CD4-positive, alpha-beta T cell (primary cell): ENCODE data around the gene LRRK1. TPM values are rescaled to one million over a fixed set of nuclear protein-coding genes. Genes with fewer than 3 reads are reported as not detected.

Experiments
- ATAC-seq: fragments of 200-7000 bp; cut with Tn5 transposase; one replicate; pipeline ENCODE4 v1.10.0; 2022; ENCODE audit warnings: mild to moderate bottlenecking; ENCODE audit not compliant: poor library complexity
- CTCF ChIA-PET: fragments of 350-600 bp; sonication (Branson Sonifier 250); formaldehyde crosslinking; loops from one replicate; lab custom pipeline; 2021; ENCODE audit warnings: antibody characterized with exemption, inconsistent platforms; lab: Charles Lee
- POLR2A ChIA-PET: fragments of 350-600 bp; sonication (Branson Sonifier 250); formaldehyde crosslinking; loops from one replicate; lab custom pipeline; 2021; ENCODE audit warnings: antibody characterized with exemption, inconsistent platforms; lab: Charles Lee
- DNase-seq, 14 experiments: peaks; one replicate each; pipeline ENCODE4 v3.0.0-alpha.2; 2013 to 2020; ENCODE audit warnings: mixed read lengths in 2 of 14
- H3K27ac ChIP-seq, 2 donors: one replicate each; pipeline versions ENCODE4 v1.5.1 to v1.7.0; 2013; ENCODE audit warnings: low read length in 2 of 2, low read depth in 1 of 2, mild to moderate bottlenecking in 1 of 2
- H3K27me3 ChIP-seq, 2 experiments: 1 replicate in 1 of 2; 2 replicates in 1 of 2; pipeline versions ENCODE4 v1.6.1 to v1.7.0; 2013; ENCODE audit warnings: low read length in 2 of 2, control low read depth in 1 of 2, mild to moderate bottlenecking in 1 of 2, moderate library complexity in 1 of 2; ENCODE audit not compliant: insufficient read depth in 2 of 2, control insufficient read depth in 1 of 2
- H3K36me3 ChIP-seq: one replicate; pipeline ENCODE4 v1.6.1; 2013; ENCODE audit warnings: low read length, control low read depth; ENCODE audit not compliant: insufficient read depth
- H3K4me1 ChIP-seq: one replicate; pipeline ENCODE4 v1.6.1; 2013; ENCODE audit warnings: low read length, control low read depth; ENCODE audit not compliant: insufficient read depth
- H3K4me3 ChIP-seq: one replicate; pipeline ENCODE4 v1.5.1; 2013; ENCODE audit warnings: mild to moderate bottlenecking, low read length, moderate library complexity
- H3K9me3 ChIP-seq, 2 experiments: 1 replicate in 1 of 2; 2 replicates in 1 of 2; pipeline versions ENCODE4 v1.6.1 to v1.7.0; 2013; ENCODE audit warnings: low read length in 2 of 2, mild to moderate bottlenecking in 2 of 2, control low read depth in 1 of 2, moderate library complexity in 1 of 2; ENCODE audit not compliant: control insufficient read depth in 1 of 2, insufficient read depth in 1 of 2
- H3K27ac Mint-ChIP-seq: one replicate; pipeline ENCODE4 v1.8.0; 2020; ENCODE audit warnings: mixed read lengths
- H3K27me3 Mint-ChIP-seq: one replicate; pipeline ENCODE4 v1.8.0; 2021; ENCODE audit warnings: mixed read lengths
- H3K36me3 Mint-ChIP-seq: one replicate; pipeline ENCODE4 v1.8.0; 2021; ENCODE audit warnings: low read depth, mixed read lengths
- H3K4me1 Mint-ChIP-seq: one replicate; pipeline ENCODE4 v1.8.0; 2021; ENCODE audit warnings: low read depth, mixed read lengths
- H3K4me3 Mint-ChIP-seq: one replicate; pipeline ENCODE4 v1.8.0; 2020; ENCODE audit warnings: mild to moderate bottlenecking, mixed read lengths
- H3K9me3 Mint-ChIP-seq: one replicate; pipeline ENCODE4 v1.8.0; 2020; ENCODE audit warnings: mixed read lengths
- CTCF ChIP-seq: fragments of 200-600 bp; IDR thresholded peaks from one replicate; pipeline ENCODE4 v1.8.0; 2022; ENCODE audit warnings: antibody characterized with exemption, mild to moderate bottlenecking
- intact Hi-C, 2 experiments: fragments of 100-400 bp; cut with DNase I in 1 of 2; cut with micrococcal nuclease in 1 of 2; formaldehyde crosslinking; loops; one replicate each; pipeline versions ENCODE4 v1.15.1 to v1.9.0; 2023 to 2025; cut with DNase I, micrococcal nuclease
- total RNA-seq, 174 experiments: library from RNA in 2 of 174; stranded (reverse) in 2 of 174; gene quantifications; one replicate each; pipeline ENCODE4 v1.2.3 and lab custom pipeline; 2021 to 2026

LRRK1 gene
- total RNA-seq, 2 experiments from 2014 or later: 0.60 to 0.73 TPM

- ATAC-seq (no peak), DNase-seq (no peak)
- Histone ChIP-seq H3K4me1 (no peaks in the 10 kb centered on the region), H3K27ac (no peak overlapping the region), H3K9me3 (no peaks in the 10 kb centered on the region), H3K4me3 (no peak overlapping the region), H3K36me3 (no peaks in the 10 kb centered on the region), H3K27me3 (no peaks in the 10 kb centered on the region)
- Mint-ChIP-seq H3K36me3 (no peaks in the 10 kb centered on the region), H3K27ac (no peak overlapping the region), H3K4me3 (no peak overlapping the region), H3K9me3 (no peaks in the 10 kb centered on the region), H3K4me1 (no peaks in the 10 kb centered on the region), H3K27me3 (peaks cover 13% of the 10 kb centered on the region)
- intact Hi-C loops: no loop called here
- POLR2A ChIA-PET: no interaction called here
- CTCF ChIA-PET: no interaction called here
- TF ChIP-seq CTCF: no peak
These were observed 107.6 kb downstream of the LRRK1 start for GRCh38 chr15:101026656-101027272.

- Mint-ChIP-seq H3K27ac (no peak overlapping the region), H3K9me3 (no peaks in the 10 kb centered on the region), H3K4me1 (no peaks in the 10 kb centered on the region), H3K4me3 (no peak overlapping the region), H3K27me3 (peaks cover 13% of the 10 kb centered on the region), H3K36me3 (no peaks in the 10 kb centered on the region)
- peaks cover 0 to 3% of the 10 kb centered on the region in 2 experiments for H3K27me3 ChIP-seq
- H3K27ac ChIP-seq: no peak overlapping the region
- ChIA-PET POLR2A (no interaction called here), CTCF (no interaction called here)
- no peaks in the 10 kb centered on the region for H3K4me1 ChIP-seq
- peak in 1 of 14 experiments; percentile 19 for DNase-seq
- no peak for ATAC-seq
- intact Hi-C loops: no loop called here
- no peak for TF ChIP-seq CTCF
- H3K4me3 ChIP-seq: no peak overlapping the region
- H3K36me3 ChIP-seq: no peaks in the 10 kb centered on the region
- H3K9me3 ChIP-seq: no peaks in the 10 kb centered on the region
These were observed 108.2 kb downstream of the LRRK1 start for GRCh38 chr15:101027273-101027901.

DNA sequence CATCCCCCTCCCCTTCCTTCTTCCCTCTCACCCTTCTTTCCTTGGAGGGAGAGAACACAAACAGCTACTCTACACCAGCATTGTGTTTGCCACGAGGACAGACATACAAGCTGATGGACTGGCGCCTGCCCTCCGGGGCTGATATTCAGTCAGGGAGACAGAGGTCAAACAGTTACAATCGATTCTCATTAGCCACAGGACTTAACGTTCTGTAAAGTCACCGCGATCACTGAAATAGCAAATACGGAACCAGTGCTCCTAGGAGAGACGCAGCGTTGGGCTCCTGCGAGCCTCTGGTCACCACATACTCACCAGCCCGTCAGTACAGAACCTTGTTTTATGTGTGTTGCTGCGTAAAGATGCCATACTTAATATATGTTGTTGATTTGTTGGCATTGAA lies 108.8 kb downstream of the LRRK1 start:
- H3K4me1 Mint-ChIP-seq: no peaks in the 10 kb centered on the region
- H3K27me3 Mint-ChIP-seq: peaks cover 13% of the 10 kb centered on the region
- no peak overlapping the region for H3K27ac ChIP-seq
- no peak overlapping the region for H3K4me3 ChIP-seq
- no peaks in the 10 kb centered on the region for H3K9me3 ChIP-seq
- no peaks in the 10 kb centered on the region for H3K4me1 ChIP-seq
- H3K4me3 Mint-ChIP-seq: no peak overlapping the region
- CTCF ChIA-PET: no interaction called here
- H3K9me3 Mint-ChIP-seq: no peaks in the 10 kb centered on the region
- POLR2A ChIA-PET: no interaction called here
- no peak overlapping the region for H3K27ac Mint-ChIP-seq
- ATAC-seq (no peak), DNase-seq (no peak)
- H3K27me3 ChIP-seq: peaks cover 0 to 3% of the 10 kb centered on the region in 2 experiments
- H3K36me3 Mint-ChIP-seq: no peaks in the 10 kb centered on the region
- no peak for TF ChIP-seq CTCF
- no peaks in the 10 kb centered on the region for H3K36me3 ChIP-seq
- intact Hi-C loops: no loop called here
